ENCODE measurements around the gene CHD5.

Gene CHD5

GRCh38 chr1:6052543-6053205 is 127.4 kb downstream of the CHD5 start:
- DNase-seq: peak; percentile 39
